HG02571 (cell line): ENCODE measurements around the gene EPHB1.

Experiments
- ATAC-seq: cut with Tn5 transposase; IDR thresholded peaks from one replicate; pipeline ENCODE4 v1.9.1; 2021; ENCODE audit warnings: mild to moderate bottlenecking, moderate library complexity; ENCODE audit not compliant: unreplicated experiment

Gene EPHB1

DNA sequence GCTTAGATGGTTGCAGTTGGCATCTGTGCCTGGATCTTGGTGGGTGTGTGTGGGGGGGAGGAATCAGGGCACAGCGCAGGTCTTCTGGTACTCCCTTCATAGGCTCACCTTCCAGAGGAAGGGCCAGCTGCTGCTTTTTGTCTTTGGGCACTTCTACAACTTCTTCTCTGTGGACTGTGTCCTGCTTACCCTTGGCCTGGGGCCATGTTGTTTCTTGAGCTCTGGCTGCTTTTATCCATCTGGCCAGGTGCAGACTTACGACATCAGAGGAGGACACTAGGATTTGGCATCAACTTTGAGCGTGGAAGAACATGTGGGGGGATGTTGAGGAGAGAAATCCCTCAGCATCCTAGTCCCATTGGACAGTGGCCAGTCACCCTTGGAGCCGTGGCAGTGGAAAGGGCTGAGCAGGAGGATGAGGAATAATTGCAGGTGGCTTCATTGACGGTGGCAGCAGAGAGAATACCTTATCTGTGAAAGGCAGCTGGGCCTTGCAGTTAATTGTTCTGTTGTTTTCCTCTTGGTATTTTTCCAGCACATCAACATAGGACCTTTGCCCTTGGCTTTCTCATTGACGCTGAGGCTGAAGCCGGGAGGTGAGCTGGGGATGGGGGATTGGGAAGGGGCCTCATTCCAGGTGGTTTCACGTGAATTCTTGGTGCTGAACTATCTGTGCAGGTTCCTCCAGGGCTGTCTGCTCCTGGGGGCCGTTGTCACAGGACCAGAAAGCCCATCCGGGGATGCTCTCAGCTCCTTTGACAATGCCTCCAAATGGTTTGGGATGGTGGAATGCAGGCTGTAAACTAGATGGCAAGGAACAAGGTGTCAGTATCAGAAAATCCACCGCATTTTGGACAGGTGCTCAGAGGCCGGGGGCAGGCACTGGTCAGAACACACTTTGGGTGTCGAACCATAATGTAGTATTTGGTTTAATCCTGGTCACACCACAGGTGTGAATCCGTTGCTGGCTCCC, 9.7 kb downstream of the EPHB1 start:
- ATAC-seq, result no peak

DNA sequence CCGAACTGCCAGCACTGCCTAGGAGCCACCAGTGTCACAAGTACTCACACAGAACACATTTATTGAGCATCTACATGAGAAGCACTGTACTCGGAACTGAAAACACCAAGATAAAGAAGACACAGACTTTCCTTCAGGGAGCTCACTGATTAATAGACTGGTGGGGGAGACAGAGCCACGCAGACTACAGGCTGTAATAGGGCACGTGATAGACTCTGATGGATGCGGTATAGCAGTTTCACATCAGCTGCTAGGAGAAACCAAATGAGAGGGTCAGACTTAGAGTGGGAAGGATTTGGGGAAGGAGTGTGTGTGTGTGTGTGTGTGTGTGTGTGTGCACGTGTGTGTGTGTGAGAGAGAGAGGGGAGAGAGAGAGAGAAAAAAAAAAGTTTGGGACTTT, 12.1 kb downstream of the EPHB1 start:
- no peak for ATAC-seq

GRCh38 chr3:134808835-134809234, 13.8 kb downstream of the EPHB1 start:
- ATAC-seq, result no peak

DNA sequence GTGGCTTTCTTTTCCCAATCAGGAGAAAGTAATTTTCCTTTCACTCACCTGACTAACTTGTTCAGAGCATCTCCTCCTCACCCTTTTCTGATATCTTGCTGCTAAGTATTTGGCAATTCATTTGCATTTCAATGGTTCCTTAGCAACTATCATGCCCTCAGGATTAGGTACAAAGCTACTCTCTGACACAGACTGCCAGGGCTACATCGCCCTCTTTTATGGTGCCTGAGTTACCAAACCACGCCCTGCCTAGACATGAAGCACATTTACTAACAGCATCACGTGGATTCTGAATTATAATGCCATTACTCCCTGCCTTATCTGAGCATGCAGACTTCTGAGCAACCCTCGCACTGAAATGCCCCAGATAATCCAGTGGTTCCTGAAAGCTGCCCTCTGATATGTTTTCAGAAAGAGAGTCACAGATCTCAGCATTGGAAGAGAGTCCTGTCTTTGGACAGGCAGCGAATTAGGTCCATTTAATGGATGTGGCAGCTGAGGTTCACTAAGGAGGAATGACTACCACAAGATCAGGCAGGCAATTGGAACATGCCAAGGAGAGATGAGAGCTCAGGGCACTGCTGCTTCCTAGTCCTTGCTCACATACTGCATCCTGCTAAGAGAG, 14.5 kb downstream of the EPHB1 start:
- ATAC-seq, result no peak

GRCh38 chr3:134810052-134810435, 15.0 kb downstream of the EPHB1 start:
- no peak for ATAC-seq

GRCh38 chr3:134810850-134811249, 15.8 kb downstream of the EPHB1 start:
- no peak for ATAC-seq

DNA sequence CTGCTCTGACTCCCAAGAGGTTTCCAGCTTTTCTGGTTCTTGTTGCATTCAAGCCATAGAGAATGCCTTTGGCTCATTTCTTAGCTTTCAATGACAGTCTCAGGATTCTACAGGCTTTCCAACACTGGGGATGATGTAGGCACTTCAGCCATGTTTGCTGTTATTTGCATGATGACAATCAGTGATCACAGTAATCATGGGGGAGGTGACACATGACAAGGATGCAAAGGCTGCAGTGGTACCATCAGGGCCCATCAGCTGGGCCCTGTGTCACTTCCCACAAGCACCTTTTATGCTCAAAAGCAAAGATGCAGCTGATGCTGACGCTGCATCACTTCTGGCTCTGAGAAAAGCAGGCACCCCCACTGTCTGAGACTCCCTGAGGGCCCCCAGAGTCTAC, 18.6 kb downstream of the EPHB1 start:
- no peak for ATAC-seq

DNA sequence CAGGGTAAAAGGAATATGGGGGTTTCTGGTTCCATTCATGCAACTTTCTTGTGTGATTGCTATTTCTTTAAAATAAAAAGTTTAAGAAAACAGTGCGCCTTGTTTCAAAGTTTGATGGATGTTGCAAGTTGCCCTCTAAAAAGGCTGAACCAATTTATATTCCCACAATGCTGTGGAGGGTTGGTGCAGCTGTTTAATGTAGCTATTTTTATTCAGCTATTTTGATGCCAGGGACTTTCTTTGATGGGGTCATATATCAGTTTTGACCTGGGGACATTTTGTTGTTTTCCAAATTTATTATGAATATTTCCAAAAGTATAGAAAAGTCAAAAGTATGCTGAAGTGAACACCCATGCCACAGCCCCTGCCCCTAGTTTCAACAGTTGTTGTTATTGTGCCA, 20.5 kb downstream of the EPHB1 start:
- ATAC-seq, result no peak

DNA sequence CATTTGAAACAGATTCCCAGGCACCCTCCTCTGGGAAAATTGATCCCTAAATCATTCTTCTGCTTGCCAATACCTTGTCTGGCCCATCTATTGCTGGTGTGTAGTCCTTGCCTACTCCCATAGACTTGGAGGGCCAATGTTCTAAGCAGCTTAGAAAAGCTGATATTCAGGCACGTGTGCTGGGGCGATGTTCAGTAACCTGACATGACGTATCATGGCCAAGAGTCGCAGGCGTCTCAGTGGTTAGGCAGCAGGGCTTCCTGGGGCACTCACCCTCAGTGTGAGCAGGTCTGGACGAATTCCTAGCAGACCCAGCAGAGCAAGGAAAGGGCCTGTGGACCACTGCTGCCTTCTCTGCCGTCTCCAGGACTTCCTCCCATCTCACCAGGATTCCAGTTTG, 21.6 kb downstream of the EPHB1 start:
- ATAC-seq, result no peak

DNA sequence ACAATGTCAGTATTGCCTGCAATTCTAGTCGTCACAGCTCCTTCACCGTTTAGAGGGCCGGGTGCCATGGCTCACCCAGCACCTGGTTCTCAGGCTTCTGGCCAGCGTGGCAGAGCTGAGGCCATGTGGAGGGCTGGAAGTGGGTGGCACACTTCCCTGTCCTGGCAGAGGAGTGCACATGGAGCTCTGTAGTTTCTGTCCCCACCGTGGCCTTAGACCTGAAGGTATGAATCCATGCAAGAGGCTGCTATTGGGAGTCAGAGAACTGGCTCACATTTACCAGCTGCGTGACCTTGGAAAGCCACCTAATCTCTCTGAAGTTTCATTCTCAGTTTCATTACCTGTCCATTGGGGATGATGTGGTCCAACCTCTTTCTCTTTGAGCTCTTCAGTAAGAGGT, 22.2 kb downstream of the EPHB1 start:
- no peak for ATAC-seq

GRCh38 chr3:134820994-134821393, 25.9 kb downstream of the EPHB1 start:
- ATAC-seq, result no peak

DNA sequence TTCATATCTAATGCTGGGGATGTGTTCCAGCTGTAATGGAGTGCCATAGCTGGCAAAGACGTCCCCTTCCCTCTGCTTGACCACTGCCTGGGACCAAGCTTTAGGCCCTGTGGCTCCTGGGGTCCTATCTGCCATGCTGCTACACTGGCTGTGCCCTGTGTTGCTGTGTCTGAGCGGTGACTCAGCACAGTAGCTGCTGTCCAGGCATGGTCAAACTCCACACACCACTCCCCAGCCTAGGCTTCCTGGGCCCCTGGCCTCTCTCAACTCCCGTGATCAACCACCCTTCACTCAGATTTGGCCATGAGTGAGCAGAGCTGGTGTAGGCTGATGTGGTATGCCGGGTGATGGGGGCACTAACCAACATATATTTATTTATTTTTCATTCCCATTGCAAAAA, 27.0 kb downstream of the EPHB1 start:
- ATAC-seq, result no peak

DNA sequence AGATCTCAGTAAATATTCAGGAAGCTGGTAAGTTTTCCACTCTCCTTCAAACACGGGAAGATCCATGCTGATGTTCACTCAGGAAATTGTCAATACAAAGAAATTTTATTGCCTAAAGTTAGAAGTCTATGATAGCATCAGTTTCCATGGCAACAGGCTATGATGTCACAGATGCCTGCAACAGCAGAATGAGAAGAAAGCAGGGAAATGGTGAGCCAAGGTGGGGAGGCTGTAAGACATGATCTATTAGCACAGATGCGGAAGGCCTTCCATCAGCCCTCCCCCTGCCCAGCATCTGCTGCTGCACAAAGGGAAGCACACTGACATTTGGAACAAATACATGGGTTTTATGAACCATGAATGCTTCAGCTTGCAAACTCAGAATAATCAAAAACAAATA, 28.6 kb downstream of the EPHB1 start:
- no peak for ATAC-seq

DNA sequence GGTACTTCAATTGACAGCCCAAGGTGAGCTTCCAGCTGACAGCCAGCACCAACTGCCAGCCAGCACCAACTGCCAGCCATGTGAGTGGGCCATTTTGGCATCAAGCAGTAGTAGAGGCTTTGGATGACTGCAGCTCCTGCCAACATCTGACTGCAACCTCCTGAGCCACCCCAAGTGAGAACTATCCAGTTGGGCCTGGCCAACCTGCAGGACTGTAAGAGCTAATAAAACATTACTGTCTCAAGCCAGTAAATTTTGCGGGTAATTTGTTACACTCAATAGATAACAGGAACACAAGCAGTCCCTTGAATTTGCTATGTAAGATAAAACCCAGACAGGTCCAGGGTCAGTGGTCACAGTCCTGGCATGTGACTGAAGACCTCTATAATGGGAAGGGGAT, 29.7 kb downstream of the EPHB1 start:
- no peak for ATAC-seq

DNA sequence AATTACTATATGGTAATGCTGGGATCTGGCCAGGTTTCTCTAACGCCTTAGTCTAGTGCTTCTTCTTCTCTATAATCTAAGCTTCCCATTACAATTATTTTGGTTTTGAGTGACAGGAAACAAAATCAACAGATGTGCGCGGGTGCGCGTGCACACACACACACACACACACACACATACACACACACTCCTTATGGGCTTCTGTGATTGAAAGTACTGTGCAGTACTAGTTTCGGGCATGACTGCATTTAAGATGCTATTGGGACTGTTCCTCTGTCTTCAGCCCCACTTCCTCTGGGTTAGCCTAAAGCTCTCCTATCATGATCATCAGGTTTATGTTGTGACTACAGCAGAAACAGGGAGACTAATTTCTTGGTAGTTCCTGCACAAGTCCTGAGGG, 32.2 kb downstream of the EPHB1 start:
- no peak for ATAC-seq

DNA sequence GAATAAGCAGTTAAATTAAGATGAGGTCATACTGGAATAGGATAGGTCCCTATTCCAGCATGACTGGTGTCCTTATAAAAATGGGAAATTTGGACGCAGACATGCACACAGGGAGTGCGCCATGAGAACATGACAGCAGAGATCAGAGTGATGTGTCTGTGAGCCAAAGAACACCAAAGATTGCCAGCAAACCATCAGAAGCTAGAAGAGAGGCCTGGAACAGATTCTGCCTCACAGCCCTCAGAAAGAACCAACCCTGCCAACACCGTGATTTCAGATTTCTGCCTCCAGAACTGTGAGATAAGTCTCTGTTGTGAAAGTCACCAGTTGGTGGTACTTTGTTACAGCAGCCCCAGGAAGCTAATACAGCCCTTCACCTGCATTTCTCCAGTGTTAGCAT, 34.7 kb downstream of the EPHB1 start:
- no peak for ATAC-seq

- no peak for ATAC-seq
These were observed 37.5 kb downstream of the EPHB1 start for GRCh38 chr3:134832585-134832984.

DNA sequence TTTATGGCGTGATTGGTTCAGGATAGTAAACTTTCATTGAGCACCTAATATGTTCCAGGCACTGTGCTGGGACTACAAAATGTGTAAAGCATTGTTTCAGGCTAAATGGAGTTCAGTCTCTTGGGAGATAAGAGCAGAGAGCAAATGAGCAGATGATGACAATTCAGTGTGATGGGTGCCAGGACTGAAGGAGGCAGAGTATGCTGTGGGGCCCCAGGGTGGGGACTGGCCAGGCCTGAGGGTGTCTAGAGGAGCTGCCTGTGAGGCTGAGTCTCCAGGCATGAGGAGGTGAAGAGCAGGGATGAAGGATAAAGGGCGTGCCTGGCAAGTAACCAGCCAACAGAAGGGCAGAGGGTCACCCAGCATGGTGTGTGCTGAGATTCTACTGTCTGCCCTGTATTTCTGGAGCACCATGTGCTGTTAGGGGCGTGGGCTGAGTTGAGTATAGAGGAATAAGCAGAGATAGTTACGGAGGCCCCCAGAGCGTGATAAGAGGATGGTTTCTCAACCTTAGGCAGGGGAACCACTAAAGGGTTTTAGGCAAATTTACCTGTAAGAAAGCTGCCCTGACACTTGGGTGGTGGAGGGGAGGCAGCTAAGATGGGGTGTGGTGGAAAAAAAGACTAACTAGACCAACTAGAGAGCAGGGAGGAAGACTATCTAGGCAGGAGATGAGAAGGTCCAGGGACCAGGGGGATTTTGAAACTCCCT, 38.5 kb downstream of the EPHB1 start:
- peak; percentile 60 for ATAC-seq

GRCh38 chr3:134836921-134837320, 41.9 kb downstream of the EPHB1 start:
- no peak for ATAC-seq

GRCh38 chr3:134838599-134838998, 43.5 kb downstream of the EPHB1 start:
- ATAC-seq, result no peak

DNA sequence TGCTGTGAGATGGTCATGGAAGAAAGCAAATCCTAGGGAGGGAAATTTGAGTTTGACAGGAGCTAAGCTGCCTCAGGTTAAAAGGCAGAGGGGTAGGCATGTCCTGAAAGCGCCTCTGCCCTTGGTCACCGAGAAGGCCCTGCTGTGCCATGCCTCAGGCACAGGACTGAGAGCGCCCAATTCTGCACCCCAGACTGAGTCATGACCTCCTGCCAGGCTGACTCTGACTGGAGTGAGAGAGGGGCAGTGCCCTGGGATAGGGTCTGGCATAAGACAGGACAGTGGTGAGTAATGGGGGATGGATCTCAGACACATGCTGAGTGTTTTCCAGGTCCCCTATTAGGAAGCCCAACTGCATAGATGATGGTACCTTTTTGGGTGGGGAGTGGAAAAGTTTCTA, 44.4 kb downstream of the EPHB1 start:
- ATAC-seq, result no peak

DNA sequence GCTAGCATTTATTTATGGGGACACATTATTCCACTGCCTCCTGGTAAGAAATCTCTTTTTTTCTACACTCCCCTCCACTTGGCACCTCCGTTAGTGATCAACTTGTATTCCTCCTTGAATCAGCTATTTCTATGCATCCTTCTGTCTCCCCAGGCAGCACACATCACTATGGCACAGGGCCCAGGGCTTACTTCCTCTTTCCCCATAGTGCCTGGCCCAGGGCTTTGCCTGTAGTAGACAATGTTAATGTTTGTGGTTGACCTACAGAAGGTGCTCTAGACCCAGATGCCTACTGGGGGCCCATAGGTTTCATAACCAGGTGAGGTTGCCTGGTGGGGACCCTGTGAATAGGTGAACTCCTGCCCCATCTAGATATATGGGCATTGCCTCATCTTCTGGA, 44.9 kb downstream of the EPHB1 start:
- ATAC-seq, result peak; percentile 62
